HFF-Myc (cell line): ENCODE measurements around the gene LDLRAP1.

Experiments
- DNase-seq: peaks from one replicate; pipeline ENCODE4 v3.0.0-alpha.2; 2011; ENCODE audit warnings: low read depth; ENCODE audit errors: extremely low read depth
- H3K4me3 ChIP-seq: replicated peaks from 2 replicates; pipeline ENCODE4 v1.5.1; 2011; ENCODE audit warnings: low read depth, mild to moderate bottlenecking, control low read depth, low read length
- TF ChIP-seq, protein P1 (sequence below): IDR thresholded peaks from 2 replicates; pipeline ENCODE4 v1.5.1; 2012; ENCODE audit warnings: mild to moderate bottlenecking, low read depth, low read length, control low read depth; ENCODE audit errors: missing control alignments

Gene LDLRAP1

DNA sequence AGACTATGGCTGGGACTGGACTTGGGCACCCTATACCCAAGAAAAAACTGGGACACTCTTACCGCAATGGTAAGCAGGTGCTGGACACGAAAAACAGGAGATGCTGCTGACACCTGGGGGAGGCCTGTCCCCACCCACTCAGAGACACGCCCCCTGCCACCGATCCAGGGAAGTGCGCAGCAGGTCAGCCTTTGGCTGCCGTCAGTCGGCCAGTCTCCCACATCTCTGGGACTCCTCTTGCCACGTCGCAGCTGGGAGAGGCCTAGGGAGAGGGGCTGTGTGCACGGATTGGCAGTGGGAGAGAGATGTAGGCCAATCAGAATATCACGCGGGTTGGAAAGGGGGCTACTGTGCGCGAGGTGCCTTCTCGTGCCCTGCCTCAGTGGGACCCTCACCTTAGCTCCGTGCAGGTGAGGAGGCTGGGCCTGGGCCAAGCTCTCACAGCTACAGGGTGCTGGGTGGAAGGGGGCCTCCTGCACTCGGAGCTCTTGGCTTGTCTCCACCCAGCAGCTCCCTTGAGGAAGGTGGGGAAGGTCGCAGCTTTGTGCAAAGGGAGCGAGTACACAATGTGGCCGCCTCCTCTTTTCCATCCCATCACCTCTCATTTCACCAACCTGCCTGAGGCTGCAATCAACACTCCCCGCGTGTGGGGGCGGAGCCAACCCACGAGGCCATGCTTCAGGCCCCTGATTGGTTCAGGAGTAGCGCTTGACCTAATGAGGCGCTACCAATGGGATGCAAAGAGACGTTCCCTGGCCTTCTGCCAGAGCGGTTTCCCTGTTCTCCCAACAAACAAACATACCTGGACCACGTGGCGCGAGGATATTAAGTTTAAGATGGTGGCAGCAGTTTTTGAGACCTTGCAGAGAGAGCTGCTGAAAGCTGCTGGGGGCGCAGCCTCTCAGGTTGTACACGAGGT, 25.7 kb upstream of the LDLRAP1 start:
- TF ChIP-seq, protein P1, sequence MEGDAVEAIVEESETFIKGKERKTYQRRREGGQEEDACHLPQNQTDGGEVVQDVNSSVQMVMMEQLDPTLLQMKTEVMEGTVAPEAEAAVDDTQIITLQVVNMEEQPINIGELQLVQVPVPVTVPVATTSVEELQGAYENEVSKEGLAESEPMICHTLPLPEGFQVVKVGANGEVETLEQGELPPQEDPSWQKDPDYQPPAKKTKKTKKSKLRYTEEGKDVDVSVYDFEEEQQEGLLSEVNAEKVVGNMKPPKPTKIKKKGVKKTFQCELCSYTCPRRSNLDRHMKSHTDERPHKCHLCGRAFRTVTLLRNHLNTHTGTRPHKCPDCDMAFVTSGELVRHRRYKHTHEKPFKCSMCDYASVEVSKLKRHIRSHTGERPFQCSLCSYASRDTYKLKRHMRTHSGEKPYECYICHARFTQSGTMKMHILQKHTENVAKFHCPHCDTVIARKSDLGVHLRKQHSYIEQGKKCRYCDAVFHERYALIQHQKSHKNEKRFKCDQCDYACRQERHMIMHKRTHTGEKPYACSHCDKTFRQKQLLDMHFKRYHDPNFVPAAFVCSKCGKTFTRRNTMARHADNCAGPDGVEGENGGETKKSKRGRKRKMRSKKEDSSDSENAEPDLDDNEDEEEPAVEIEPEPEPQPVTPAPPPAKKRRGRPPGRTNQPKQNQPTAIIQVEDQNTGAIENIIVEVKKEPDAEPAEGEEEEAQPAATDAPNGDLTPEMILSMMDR = no peak
- no peak overlapping the region for H3K4me3 ChIP-seq
- no peak for DNase-seq

DNA sequence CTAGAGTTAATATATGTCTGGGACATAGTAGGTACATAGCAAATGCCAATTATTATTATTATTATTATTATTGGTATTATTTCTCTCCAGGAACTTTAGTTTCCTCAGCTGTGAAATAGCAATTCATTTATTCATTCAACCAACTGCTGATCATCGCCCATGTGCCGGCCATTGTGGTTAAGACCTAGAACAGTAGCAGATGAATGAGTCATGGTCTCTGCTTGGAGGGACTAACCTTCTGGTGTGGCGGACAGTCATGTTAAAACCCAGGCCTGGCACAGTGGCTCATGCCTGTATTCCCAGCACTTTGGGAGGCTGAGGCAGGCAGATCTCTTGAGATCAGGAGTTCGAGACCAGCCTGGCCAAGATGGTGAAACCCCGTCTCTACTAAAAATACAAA, 23.8 kb upstream of the LDLRAP1 start:
- TF ChIP-seq, protein P1 = no peak
- no peak for DNase-seq
- no peak overlapping the region for H3K4me3 ChIP-seq

DNA sequence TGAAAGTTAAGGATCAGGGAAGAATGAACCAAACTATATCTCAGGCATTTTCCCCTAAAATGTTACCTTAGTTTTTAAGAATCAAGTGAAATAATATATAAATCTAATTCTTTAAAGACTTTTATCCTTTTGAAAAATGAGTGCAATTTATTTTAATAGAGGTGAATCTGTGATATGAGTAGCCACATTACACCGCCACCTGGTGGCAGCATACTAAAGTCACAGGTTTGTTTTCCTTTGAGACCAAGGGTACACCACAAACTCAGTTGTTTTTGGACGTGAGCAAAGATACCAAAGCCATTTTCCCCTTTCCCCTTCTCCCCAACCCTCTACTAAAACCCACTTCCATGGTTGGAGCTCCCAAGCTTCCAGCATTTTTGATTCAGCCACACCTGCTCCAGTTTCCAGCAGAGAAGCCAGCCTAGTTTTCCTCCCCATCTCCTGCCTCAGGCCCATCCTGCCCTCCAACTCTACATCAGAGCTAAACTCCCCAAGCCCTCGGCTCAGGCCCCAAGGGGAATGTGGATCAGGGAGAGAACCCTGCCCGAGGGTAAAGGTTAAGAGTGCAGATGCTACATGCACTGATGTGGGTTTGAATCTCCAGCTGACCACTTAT, 22.9 kb upstream of the LDLRAP1 start:
- peak; percentile 21 for DNase-seq
- TF ChIP-seq, protein P1 = peak; percentile 82
- no peak overlapping the region for H3K4me3 ChIP-seq

DNA sequence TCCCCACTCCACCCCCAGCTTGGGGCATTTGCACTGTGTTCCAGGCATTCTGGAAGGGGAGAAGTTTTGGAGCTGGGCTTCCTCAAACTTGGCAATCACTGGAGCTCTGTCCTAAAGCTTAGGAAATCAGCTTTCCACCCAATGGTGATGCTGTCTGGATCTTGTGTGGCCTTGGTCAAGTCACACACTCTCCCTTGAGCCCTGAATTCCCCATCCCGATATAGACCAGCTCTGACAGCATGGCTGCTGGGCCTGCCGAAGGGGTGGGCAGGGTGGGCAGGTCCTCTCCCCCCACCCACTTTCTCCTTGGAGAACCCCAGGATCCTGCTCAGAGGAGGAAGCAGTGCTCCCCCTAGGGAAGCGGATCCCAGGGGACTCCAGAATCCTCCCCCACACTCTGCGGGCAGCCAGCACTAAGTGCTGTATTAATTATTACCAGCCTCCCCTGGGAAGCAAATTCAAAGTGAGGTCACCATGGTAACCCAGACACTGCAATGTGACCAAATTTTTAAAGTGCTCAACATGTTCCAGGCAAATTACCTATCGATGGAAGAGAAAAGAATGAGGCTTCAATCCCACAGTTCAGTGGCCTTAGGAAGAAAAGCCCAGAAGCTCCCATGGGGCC, 21.3 kb upstream of the LDLRAP1 start:
- no peak overlapping the region for H3K4me3 ChIP-seq
- DNase-seq = no peak
- TF ChIP-seq, protein P1 = no peak

DNA sequence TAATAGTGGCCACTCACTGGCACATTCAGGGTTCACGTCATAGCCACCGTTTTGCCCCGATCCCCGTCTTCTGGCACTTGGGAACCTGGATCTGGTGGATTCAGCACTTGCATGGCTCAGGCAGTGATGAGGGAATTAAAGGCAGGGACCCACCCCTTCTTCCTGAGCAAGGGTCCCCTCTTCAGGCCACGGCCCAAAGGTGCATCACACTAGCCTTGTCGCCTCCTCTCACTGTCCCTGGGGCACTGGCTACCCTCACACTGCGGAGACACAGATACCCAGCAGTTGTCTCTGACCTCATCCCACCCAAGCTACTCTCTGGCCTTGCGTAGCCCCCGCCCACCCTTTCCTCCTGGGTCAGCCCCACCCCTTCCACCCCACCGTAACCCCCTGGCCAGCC, 19.9 kb upstream of the LDLRAP1 start:
- no peak for DNase-seq
- TF ChIP-seq, protein P1 = no peak
- no peak overlapping the region for H3K4me3 ChIP-seq

DNA sequence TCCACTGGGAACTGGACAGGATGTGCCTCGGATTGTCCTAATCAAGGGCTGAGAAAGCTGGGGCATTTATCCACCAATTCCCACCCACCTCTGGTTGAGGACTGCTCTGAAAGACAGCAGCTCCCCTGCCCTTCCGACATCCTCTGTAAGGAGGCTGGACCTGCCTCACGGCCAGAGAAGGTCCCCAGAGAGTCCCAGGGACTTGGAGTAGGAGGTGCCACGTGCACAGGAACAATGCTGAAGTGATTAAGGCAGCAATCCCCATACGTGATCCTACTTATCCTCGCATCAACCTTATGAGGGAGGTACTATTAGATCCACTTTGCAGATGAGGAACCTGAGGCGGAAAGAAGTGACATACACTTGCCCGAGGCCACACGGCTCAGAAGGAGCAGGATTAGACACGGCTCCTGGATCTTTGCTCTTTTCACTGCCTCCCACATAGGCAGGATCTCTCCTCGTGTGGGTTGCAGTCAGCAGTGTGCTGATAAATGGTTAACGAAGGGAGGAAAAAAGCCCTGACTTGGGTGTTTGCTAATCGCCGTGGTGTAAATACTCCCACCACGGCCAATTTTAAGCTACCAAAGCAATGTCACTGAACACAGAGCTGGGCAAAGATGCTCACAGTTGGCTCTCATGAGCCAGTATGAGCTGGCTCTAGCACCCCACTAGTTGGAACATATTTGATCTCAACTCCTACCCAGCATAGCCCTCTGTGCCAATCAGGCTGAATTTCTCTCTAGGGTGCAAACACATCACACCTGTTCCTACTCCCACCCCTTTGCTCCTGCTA, 18.6 kb upstream of the LDLRAP1 start:
- no peak overlapping the region for H3K4me3 ChIP-seq
- DNase-seq = no peak
- TF ChIP-seq, protein P1 = no peak
